Activated CD4-positive, alpha-beta T cell treated with anti-CD3 and anti-CD28 coated beads, Interleukin-2, amount 10 ng/mL, durations not matched to agents 24 days and 14 days (primary cell): ENCODE measurements around the gene PSMB5. TPM values are rescaled to one million over a fixed set of nuclear protein-coding genes. Genes with fewer than 3 reads are reported as not detected.

Source experiments
- DNase-seq: peaks from one replicate; pipeline ENCODE4 v3.0.0; 2022
- H3K27ac Mint-ChIP-seq: one replicate; pipeline ENCODE4 v1.8.0; 2022; ENCODE audit warnings: mild to moderate bottlenecking, mixed read lengths
- H3K27me3 Mint-ChIP-seq: one replicate; pipeline ENCODE4 v1.8.0; 2022; ENCODE audit warnings: mixed read lengths
- H3K36me3 Mint-ChIP-seq: one replicate; pipeline ENCODE4 v1.8.0; 2022; ENCODE audit warnings: low read depth, mild to moderate bottlenecking, mixed read lengths
- H3K4me1 Mint-ChIP-seq: one replicate; pipeline ENCODE4 v1.8.0; 2021; ENCODE audit warnings: mixed read lengths
- H3K4me3 Mint-ChIP-seq: one replicate; pipeline ENCODE4 v1.8.0; 2022; ENCODE audit warnings: mild to moderate bottlenecking, moderate library complexity, mixed read lengths
- H3K9me3 Mint-ChIP-seq: one replicate; pipeline ENCODE4 v1.8.0; 2021; ENCODE audit warnings: mixed read lengths
- intact Hi-C: fragments of 100-400 bp; cut with micrococcal nuclease; formaldehyde crosslinking; loops from one replicate; pipeline ENCODE4 v1.15.1; 2023
- total RNA-seq: library from RNA; stranded (reverse); gene quantifications from 2 replicates; pipeline ENCODE4 v1.2.3, GENCODE V29; 2022

The PSMB5 gene
- total RNA-seq, 1 donor from 2014 or later, result 150 TPM

GRCh38 chr14:23067847-23068788, 33.4 kb upstream of the PSMB5 start:
- Mint-ChIP-seq H3K9me3 (no peaks in the 10 kb centered on the region), H3K36me3 (peaks cover 72% of the 10 kb centered on the region), H3K27me3 (no peaks in the 10 kb centered on the region), H3K4me3 (peak overlapping the region; percentile 53), H3K27ac (peak overlapping the region; percentile 44), H3K4me1 (peaks cover 29% of the 10 kb centered on the region)
- DNase-seq, result peak; percentile 58
- intact Hi-C loops, result loop anchor here (2.0 to 5.0 kb wide), 2 partner anchors 43 to 119 kb away; no protein-coding TSS in a partner anchor

DNA sequence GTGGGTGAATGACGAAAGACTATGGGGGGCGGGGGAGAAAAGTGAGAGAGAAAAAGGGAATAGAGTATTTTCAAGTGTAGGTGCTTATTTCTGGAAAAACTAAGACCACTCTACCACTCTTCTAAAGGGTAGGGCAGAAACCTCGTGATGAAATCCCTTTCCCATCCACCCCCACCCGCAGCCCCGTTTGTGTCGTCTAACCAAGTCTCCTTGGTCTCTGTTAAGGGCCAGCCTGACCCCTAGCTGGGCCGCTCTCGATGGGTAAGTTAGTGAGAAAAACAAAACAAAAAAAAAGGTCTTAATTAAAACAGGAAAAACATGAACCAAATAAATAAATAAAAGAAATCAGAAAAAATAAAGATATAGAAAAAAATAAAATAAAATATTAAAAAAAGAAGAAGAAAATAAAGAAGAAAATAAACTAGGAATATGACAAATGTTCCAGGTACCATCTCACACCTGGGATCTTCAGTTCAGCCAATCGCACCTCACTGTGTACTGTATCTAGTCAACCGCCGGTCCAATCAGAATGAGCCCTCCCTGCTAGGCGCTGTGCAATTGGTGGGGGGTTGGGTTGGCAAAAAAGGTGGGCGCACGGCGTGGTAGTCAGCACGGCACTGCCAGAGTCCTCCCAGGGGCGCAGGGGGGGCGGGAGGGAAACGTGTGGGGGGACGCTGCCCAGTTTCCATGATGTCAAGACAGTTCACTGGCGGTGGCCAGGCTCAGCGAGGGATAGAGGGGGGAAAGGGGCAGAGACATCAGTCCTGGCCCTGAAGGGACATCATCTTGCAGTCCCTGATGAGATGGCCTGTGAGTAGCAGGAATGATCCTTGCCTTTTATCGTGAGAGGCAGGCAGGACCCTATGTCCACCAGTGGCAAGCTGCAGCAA, 32.4 kb upstream of the PSMB5 start:
- no peak overlapping the region for H3K4me3 Mint-ChIP-seq
- H3K9me3 Mint-ChIP-seq, result no peaks in the 10 kb centered on the region
- H3K36me3 Mint-ChIP-seq, result peaks cover 74% of the 10 kb centered on the region
- intact Hi-C loops, result loop anchor here (5.0 kb wide), 1 partner anchor 120 kb away; no protein-coding TSS in a partner anchor
- H3K27ac Mint-ChIP-seq, result no peak overlapping the region
- H3K4me1 Mint-ChIP-seq, result peaks cover 26% of the 10 kb centered on the region
- DNase-seq, result no peak
- H3K27me3 Mint-ChIP-seq, result no peaks in the 10 kb centered on the region

DNA sequence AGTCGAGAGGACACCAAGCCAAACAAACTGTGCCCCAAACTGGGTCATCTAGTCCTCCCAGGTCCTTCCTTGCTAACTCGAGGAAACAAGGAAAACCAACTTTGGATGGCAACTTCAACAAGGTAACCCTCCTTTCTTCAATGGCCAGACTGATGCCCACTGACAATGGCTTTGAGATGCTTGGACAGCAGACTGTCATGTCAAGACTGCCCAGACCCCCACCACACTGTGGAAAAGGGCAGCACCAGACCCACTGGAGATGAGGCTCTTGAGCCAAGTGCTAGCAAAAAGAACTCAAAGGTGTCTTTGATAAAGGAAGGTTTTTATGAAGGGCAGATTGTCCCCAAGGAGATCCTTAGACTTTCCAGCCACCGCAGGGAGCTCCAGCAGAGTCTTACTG, 31.7 kb upstream of the PSMB5 start:
- Mint-ChIP-seq H3K9me3 (no peaks in the 10 kb centered on the region), H3K27ac (no peak overlapping the region), H3K36me3 (peaks cover 68% of the 10 kb centered on the region), H3K27me3 (no peaks in the 10 kb centered on the region), H3K4me3 (no peak overlapping the region), H3K4me1 (peaks cover 19% of the 10 kb centered on the region)
- intact Hi-C loops, result loop anchor here (5.0 kb wide), 1 partner anchor 121 kb away; no protein-coding TSS in a partner anchor
- no peak for DNase-seq

GRCh38 chr14:23063601-23064000, 28.9 kb upstream of the PSMB5 start:
- H3K27me3 Mint-ChIP-seq, result no peaks in the 10 kb centered on the region
- H3K4me3 Mint-ChIP-seq, result no peak overlapping the region
- H3K4me1 Mint-ChIP-seq, result peaks cover 9% of the 10 kb centered on the region
- no peak for DNase-seq
- peaks cover 71% of the 10 kb centered on the region for H3K36me3 Mint-ChIP-seq
- H3K27ac Mint-ChIP-seq, result no peak overlapping the region
- no peaks in the 10 kb centered on the region for H3K9me3 Mint-ChIP-seq
- intact Hi-C loops, result no loop called here

- H3K4me1 Mint-ChIP-seq, result peaks cover 11% of the 10 kb centered on the region
- intact Hi-C loops, result no loop called here
- H3K9me3 Mint-ChIP-seq, result no peaks in the 10 kb centered on the region
- peaks cover 67% of the 10 kb centered on the region for H3K36me3 Mint-ChIP-seq
- H3K27me3 Mint-ChIP-seq, result peaks cover under 1% of the 10 kb centered on the region
- no peak for DNase-seq
- no peak overlapping the region for H3K27ac Mint-ChIP-seq
- H3K4me3 Mint-ChIP-seq, result no peak overlapping the region
Observed at GRCh38 chr14:23062002-23062401, 27.3 kb upstream of the PSMB5 start.

DNA sequence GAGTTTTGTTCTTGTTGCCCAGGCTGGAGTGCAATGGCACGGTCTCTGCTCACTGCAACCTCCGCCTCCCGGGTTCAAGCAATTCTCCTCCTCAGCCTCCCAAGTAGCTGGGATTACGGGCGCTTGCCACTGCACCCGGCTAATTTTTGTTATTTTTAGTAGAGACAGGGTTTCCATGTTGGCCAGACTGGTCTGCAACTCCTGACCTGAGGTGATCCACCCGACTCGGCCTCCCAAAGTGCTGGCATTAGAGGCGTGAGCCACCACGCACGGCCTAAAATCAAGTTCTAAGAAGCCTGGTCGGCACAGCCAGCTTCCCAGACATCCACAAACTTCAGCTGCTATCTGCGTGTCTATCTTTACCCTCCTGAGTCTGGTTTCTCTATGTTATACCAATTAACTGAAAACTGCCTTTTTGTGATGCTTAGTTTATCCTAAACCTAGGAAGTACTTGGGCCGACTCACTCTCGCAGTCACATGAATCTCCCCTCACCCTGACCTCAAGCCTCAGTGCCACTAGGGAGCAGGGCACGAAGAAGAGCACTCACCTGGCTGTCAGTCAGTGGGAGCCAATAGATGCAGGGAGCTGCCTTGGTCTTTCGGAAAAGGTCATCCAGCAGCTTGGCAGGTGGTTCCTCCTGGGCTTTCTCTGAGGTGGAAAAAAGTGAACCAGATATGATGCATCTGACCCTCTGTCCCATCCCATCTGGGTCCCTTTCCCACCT, 26.0 kb upstream of the PSMB5 start:
- DNase-seq, result no peak
- H3K27me3 Mint-ChIP-seq, result peaks cover 8% of the 10 kb centered on the region
- intact Hi-C loops, result no loop called here
- no peak overlapping the region for H3K4me3 Mint-ChIP-seq
- peaks cover 20% of the 10 kb centered on the region for H3K4me1 Mint-ChIP-seq
- no peaks in the 10 kb centered on the region for H3K9me3 Mint-ChIP-seq
- no peak overlapping the region for H3K27ac Mint-ChIP-seq
- peaks cover 54% of the 10 kb centered on the region for H3K36me3 Mint-ChIP-seq

DNA sequence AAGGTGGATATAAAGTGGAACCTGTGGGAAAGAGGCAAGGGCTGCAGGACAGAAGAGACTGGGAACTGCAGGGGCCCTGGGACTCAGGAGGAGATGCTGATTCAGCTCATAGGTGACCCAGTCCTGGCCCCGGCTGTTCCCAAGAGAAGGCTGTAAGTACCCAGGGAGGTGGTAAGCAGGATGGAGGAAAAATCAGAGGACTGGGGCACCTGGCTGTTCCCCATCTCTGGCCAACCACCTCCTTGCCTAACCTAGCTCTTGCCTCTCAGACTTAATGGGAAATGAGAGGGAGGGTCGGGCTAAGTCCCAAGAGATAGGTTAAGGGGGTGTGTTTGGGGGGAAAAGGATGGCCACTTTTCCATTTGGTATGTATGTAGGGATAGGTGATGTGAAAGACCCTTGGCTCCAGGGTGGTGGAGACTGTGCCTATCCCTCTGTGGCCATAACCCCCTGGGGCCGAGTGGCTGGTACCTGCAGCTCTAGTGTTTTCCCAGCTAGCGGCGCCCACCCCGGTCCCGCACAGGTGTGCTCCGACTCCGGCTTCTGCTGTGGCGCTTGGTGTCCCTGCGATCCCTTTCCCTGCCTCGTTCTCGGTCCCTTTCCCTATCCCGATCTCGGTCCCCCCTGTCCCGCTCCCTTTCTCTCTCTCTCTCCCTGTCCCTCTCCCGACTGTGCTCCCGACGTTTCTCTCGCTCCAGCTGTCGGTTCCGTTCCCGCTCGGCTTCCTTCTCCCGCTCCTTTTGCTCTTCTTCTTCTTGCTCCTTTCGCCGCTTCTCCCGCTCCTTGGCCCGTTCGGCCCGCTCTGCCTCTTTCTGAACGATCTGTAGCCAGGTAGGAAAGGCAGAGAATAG, 24.2 kb upstream of the PSMB5 start:
- Mint-ChIP-seq H3K27ac (peak overlapping the region; percentile 16), H3K4me1 (peaks cover 18% of the 10 kb centered on the region), H3K9me3 (no peaks in the 10 kb centered on the region), H3K4me3 (peak overlapping the region; percentile 19), H3K27me3 (peaks cover 8% of the 10 kb centered on the region), H3K36me3 (peaks cover 36% of the 10 kb centered on the region)
- intact Hi-C loops, result loop anchor here (1.0 to 5.0 kb wide), 4 partner anchors 52 to 86 kb away; no protein-coding TSS in a partner anchor
- no peak for DNase-seq

DNA sequence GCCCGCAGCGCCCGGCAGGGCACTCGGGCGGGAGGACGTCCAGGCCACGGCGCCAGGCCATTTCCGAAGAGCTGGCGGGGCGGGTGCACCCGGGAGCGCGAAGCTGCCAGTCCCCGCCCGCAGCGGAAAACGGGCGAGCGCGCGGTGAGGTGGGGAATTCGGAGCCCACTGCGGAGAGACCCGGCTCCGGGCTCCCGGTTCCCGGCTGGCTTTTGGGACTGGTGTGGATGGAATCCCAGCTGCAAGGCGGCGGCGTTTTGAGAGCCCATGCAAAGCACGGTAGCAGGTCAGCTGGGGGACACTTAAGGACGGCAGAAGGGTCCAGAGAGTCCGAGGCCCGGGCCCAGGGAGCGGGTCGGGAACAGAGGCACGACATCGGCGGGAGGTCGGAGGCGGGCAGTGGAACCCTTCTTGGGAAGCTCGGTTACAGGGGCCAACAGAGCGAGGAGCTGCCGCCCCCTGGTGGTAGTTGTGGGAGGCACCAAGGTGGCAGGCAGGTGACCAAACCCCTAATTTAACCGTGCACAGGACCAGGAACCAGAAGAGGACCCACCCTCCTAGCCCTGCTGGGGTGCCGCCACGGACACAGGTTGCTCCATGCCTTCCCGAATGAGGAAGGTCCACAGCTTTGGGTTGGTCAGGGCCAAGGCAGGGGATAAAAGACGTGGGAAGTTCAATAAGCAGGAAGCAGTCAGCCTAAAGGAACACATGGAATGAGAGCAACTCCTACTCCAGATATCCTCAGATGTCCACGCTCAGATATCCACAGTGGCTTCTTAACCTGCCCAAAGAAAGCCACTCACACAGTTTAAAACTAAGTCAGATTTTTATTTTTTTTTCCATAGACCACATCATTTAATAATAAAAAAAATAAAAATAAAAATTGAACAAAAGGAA, 23.3 kb upstream of the PSMB5 start:
- H3K4me1 Mint-ChIP-seq, result peaks cover 17% of the 10 kb centered on the region
- H3K4me3 Mint-ChIP-seq, result peak overlapping the region; percentile 85
- peak; percentile 96 for DNase-seq
- peaks cover 8% of the 10 kb centered on the region for H3K27me3 Mint-ChIP-seq
- intact Hi-C loops, result loop anchor here (1.0 to 5.0 kb wide), 6 partner anchors 23 to 129 kb away; partner anchors contain the start of genes PRMT5 and PSMB5
- H3K36me3 Mint-ChIP-seq, result peaks cover 27% of the 10 kb centered on the region
- no peaks in the 10 kb centered on the region for H3K9me3 Mint-ChIP-seq
- peak overlapping the region; percentile 57 for H3K27ac Mint-ChIP-seq

DNA sequence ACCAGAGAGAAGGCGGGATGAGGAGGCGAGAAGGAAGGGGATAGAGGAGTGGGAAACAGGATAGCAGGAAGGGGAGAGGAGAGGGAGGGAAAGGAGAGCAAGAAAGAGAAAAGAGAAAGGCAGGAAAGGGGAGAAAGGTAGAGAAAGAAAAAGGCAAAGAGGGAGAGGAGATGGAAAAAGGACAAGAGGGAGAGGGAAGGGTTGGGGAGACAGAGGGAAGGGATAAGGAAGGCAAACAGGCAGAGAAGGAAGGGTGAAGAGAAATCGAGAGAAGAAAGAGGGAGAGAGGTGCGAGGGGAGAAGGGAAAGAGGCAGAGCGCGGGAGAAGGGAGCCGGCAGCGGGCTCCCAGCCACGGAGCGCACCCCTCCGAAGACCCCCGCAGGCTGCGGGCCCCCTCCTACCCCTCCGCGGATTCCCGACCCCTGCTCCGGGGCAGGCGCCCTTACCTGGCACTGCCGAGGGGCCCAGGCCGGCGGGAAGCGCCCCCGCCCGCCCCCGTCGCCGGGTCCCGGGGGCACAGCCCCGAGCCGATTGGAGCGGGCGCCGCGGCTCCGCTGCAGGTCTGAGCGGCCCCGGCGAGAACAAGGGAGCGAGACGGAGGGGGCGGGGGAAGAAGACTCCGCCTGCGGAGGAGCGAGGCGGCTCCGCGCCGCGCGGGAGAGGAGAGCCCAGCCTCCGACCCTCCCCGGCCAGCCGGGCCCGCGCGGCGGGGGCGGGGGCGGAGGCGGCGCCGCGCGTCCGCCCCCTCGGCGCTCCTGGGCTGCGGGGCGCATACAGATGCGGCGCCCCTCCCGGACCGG, 22.5 kb upstream of the PSMB5 start, which contains the start of gene CDH24:
Gene CDH24 (minus strand): TSS at position 565 of the 801 bp plus-strand sequence. CDS start 1,787 bp downstream, outside the sequence.
- Mint-ChIP-seq H3K27ac (peak within 1 kb of the TSS; percentile 64), H3K27me3 (peaks cover 8% of the 10 kb centered on the region), H3K9me3 (no peaks in the 10 kb centered on the region), H3K36me3 (peaks cover 19% of the 10 kb centered on the region), H3K4me3 (peak within 1 kb of the TSS; percentile 85), H3K4me1 (peaks cover 17% of the 10 kb centered on the region)
- peak; percentile 94 for DNase-seq
- intact Hi-C loops, result loop anchor here (2.0 to 5.0 kb wide), 3 partner anchors 22 to 128 kb away; partner anchors contain the start of genes PRMT5 and PSMB5

GRCh38 chr14:23056145-23056955, 21.6 kb upstream of the PSMB5 start:
- peaks cover 17% of the 10 kb centered on the region for H3K36me3 Mint-ChIP-seq
- H3K27me3 Mint-ChIP-seq, result peaks cover 8% of the 10 kb centered on the region
- H3K4me1 Mint-ChIP-seq, result peaks cover 17% of the 10 kb centered on the region
- H3K9me3 Mint-ChIP-seq, result no peaks in the 10 kb centered on the region
- intact Hi-C loops, result loop anchor here (2.0 to 5.0 kb wide), 3 partner anchors 22 to 128 kb away; partner anchors contain the start of genes PRMT5 and PSMB5
- peak overlapping the region; percentile 80 for H3K4me3 Mint-ChIP-seq
- peak overlapping the region; percentile 64 for H3K27ac Mint-ChIP-seq
- DNase-seq, result peak; percentile 90
